Activated CD4-positive, alpha-beta T cell treated with anti-CD3 and anti-CD28 coated beads for 4 hours (primary cell): ENCODE results near the gene NUBPL.
"Not testable (repeated sequence)": the region's sequence is repeated elsewhere in the genome, so short reads cannot be mapped to it uniquely, and the experiment has no call there.

Source experiments
- DNase-seq, 2 donors: peaks; one replicate each; pipeline ENCODE4 v3.0.0-alpha.2; 2020

The NUBPL gene

DNA sequence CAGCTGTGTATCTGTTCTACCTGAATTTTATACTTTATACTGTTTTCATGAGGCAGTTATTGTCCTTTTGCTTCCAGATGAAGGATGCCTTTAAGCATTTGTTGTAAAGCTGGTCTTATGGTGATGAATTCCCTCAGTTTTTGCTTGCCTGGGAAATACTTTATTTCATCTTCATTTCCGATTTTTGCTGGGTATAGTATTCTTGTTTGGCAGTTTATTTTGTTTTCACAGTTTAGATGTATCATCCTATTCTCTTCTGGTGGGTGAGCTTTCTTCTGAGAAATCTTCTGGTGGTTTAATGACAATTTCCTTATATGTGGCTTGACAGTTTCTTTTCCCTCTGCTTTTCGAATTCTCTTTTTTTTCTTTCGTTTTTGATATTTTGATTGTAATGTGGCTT, 188.1 kb downstream of the NUBPL start:
- DNase-seq: no peak

DNA sequence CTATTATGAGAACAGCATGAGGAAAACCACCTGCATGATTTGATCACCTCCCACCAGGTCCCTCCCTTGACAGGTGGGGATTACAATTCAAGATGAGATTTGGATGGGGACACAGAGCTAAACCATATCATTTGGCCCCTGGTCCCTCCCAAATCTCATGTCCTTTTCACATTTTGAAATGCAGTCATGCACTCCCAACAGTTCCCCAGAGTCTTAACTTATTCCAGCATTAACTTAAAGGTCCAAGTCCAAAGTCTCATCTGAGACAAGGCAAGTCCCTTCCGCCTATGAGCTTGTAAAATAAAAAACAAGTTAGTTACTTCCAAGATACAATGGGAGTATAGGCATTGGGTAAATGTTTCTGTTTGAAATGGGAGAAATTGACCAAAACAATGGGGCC, 189.8 kb downstream of the NUBPL start:
- DNase-seq: not testable (repeated sequence)

DNA sequence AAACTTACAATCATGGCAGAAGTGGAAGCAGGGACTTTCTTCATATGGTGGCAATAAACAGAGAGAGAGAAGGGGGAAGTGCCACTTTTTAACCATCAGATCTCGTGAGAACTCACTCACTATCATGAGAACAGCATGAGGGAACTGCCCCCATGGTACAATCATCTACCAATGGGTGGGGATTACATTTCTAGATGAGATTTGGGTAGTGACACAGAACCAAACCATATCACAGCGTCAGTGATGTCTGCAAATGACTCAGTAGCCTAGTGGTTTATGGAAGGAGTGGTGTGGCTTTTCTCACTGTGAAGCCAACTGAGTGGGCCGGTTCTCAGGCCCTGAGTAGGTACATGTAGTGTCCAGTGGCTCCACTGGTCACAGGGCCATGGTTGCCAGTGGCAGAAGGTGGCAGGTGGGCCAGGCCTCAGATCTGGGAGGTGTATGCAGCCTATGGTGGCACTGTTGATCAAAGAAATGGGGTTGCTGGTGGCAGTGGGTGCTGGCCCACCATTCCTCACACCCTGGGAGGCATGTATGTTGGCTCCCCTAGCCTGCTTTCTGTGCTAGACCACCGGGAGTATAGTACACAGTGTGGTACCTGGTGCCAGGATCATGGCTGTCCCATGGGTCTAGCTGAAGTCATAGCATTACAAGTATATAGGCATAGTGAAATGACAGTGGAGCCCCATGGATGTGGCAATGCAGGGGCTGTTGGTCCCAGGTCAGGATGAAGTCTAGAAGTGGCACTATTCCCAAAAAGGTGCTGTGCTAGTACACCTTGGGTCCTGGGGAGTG, 191.9 kb downstream of the NUBPL start:
- no peak for DNase-seq

DNA sequence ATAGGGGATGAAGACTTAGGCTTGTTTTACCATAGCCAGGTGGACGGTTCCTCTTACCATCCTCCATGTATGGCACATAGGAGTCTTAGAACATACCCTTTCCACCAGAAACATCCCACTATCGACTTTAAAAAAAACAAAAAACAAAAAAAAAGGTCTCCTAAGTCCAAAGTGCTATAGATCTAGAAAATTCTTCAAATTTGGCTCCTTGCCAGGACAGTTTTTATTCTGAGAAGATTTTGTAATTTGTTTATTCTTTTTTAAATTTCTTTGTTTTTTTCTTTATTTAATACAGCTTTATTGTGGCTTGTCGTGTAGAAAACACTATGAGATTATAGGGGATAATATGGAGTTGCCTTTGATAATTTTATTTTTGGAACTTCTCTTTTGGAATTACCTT, 197.7 kb downstream of the NUBPL start:
- DNase-seq: no peak

DNA sequence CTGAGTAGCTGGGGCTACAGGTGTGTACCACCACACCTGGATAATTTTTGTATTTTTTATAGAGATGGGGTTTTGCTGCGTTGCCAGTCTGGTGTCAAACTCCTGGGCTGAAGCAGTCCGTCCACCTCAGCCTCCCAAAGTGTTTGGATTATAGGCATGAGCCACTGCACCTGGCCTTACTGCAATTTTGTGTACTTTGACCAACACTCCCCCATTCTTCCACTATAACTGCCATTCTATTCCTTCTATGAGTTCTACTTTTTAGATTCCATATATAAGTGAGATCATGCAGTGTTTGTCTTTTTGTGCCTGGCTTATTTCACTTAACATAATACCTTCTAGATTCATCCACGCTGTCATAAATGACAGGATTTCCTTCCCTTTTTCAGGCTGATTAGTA, 199.1 kb downstream of the NUBPL start:
- no peak for DNase-seq

DNA sequence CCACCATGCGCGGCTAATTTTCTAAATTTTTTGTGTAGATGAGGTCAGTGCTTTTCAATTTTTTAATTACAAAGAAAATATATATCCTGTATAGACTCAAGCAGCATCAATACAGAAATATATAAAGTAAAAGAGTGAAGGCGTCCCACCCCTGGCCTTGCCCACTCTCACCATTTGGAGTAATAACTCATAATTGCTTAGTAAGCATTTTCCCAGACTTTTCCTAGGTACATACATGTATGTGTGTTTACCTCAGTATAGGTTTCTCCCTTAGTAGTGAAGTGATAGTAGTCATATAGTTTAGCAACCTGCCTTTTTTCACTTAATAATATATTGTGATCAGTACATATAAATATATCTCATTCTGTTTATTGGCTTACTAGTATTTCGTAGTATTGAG, 200.1 kb downstream of the NUBPL start:
- DNase-seq: no peak

DNA sequence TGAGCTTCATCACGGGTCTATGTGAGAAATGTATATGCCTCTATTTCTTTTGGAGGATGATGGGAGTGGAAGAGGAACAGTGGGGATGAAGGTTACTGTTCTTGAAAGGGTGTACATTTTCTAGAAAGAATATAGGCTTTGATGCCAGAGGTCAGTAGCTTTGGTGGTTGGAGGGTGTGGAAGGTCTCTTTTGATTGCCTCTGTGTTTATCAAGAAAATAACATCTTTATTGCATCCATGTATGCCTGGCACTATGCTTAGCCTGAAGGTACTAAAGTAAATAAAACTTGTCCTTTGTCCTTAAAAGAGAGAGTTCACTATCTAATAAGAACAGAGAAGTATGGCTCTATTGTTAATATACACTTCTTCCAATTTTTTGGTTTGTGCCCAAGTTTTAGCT, 201.8 kb downstream of the NUBPL start:
- DNase-seq: no peak

DNA sequence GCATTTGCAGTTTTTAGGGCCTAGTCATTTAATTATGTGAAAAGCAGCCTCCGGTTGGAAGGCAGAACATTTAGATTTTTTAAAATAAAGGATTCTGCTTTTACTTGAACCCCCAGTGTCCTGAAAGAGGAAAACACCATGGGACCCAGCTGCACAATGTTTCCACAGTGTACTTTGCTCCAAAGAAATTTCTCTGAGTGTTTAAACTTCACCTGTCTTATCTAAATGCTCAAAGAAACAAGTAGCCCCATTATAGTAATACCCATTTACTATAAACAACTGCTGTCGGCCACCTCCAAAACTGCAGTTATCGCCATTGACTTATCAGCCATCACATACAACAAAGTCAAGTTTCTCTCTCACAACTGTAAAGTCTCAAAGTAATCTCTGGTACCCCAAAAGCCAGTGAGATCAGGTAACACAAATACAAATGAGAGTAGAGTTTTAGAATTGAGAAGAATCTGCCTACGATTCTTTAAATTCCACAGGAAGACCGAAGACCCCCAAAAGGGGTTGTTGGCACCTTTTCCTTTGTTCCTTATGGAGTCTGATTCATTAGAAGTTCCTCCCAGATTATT, 205.2 kb downstream of the NUBPL start:
- no peak for DNase-seq

DNA sequence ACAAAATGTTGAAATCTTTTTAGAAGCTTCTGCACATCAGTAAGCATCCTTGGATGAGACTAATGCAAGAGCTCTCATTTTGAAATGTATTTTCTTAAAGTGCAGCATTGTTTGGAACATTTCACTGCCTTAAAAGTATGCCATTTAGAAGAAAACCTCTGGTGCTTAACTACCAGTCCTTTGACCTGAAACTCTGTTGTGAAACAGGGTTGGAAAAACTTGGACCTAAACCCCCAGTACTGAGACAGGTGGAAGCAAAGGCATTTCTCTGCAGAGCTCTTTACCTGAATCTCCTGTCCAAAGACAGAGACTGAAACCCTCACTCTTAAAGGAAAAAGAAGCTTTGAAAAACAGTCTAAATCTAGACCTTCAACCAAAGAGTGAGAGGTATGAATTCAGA, 207.2 kb downstream of the NUBPL start:
- DNase-seq: no peak

DNA sequence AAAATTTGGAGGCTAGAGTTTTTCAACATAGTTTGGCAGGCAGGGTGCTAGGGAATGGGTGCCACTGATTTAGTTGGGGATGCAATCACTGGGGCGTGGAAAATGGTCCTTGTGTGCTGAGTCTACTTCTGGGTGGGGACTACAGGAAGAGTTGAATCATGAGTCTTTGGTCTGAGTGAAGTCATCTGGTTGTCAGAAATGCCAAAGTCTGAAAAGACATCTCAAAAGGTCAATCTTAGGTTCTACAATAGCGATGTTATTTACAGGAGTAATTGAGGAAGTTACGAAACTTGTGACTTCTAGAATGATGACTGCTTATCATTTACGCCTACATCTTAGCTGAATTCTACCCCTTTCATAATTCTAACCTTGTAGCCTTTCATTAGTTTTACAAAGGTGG, 209.1 kb downstream of the NUBPL start:
- no peak for DNase-seq

DNA sequence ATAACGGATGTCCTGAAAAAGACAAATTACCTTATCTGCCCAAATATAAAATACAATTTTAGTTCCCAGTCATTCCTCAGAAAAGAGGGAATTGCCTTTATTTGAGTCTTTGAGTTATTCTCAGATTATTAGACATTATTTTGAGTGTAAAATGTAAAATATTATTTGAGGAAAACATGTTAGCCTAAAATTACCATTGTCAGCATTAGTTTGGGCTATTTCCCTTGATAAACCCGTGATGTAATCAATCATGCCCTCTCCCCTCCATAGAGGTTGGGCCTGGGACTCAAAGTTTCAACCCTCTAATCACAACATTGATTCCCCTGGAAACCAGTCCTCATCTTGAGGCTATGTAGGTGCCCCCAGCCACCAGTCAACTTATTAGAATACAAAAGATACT, 213.4 kb downstream of the NUBPL start:
- DNase-seq: no peak

DNA sequence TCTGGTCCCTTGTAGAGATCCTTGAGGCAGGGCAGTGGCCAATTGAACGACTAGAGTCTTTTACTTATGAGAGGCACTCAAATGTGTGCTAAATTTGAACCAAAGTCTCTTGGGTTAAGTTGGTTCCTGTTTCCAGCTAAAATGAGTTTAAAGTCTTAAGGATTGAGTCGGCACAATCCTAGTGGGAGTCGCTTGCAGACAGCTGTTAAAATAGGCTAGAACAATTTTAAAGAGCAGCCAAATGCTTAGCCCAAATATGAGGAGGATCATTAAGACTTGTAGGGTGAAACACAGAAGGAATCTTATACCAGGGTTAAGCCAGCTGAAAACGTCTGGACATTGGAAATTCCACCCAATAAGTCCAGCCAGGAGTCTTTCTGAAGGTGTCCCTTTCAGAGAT, 216.1 kb downstream of the NUBPL start:
- no peak for DNase-seq

DNA sequence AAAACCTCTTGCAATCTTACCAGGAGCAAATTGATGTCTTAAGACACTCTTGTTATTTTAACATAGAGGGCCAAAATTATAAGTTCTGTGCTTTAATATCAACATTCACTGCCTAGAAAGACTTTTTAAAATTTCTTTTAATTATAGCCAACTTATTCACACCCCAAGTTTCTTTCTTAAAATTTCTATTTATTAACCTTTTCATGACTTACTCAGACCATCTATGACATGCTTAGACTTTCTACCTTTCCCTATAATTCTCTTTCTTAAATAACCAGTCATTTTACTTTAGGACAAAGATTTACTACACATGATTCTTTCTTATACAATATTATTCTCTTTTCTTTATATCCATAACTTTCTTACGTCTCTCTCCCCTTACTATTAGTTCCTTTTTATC, 220.4 kb downstream of the NUBPL start:
- DNase-seq: no peak

DNA sequence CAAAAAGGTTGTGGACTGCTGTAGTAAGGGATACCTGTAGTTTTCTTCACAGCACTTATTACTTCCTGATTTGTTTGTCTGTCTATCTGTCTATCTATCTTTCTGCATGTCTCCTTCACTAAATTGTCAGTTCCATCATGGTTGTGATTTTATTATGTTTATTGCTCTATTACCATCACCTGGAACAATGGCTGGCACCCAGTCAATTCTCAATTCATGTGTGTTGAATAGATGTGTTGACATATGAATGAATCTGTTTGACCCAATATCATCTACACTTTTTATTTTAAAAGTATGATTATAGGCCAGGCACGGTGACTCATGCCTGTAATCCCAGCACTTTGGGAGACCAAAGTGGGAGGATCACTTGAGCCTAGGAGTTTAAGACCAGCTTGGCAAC, 224.4 kb downstream of the NUBPL start:
- DNase-seq: no peak

DNA sequence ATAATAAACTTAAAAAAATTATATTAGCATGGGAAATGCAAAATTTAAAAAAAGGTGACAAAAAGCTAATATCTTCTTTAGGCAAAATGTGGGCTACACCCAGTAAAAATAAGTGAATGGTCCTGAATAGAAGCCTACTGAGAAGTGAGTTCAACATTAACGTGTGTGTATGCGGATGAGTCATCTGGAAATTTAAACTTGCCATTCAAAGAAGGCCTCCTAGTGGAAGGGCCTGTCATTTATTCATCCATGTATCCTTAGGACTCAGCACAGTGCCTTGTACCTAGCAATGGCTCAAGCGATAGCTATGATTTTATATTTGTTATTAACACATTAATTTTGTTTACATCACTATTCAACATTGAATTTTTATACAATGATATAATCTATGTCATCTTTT, 226.2 kb downstream of the NUBPL start:
- DNase-seq: no peak

DNA sequence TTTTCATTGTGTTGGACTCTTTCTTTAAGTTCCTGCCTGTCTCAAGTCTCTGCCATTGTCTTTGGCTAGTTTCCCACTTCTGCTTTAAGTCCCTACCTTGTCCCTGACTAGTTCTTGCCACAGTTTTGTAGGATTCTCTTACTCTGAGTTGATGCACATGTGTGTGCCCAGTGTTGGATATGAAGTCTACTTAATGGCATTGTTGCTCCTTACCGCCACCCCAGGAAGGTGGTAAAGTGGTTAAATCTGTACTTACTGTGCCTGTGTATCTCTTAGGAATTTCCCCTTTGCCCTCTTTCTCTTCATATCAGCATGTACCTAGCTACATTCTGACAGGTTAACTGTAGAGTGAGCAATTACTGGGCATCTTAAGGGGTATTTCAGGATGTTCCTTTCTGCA, 227.1 kb downstream of the NUBPL start:
- no peak for DNase-seq

DNA sequence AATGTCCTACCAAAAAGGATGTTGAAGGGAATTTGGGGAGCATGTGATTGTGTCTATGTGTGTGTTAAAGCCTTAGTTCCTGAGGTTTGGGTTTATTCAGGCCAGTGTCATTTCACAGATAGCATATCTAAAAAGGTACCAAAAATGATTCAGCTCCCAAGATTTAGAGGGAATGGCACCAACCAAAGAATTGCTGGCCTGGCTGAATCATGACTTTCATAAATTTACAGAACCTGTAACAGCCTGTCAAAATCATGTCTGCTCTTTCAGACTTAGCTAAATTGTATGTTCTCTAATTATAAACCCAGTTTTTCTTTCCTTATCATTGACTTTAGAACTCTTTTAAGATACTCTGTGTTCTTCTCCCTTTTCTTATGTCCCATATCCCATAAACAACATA, 231.5 kb downstream of the NUBPL start:
- no peak for DNase-seq

DNA sequence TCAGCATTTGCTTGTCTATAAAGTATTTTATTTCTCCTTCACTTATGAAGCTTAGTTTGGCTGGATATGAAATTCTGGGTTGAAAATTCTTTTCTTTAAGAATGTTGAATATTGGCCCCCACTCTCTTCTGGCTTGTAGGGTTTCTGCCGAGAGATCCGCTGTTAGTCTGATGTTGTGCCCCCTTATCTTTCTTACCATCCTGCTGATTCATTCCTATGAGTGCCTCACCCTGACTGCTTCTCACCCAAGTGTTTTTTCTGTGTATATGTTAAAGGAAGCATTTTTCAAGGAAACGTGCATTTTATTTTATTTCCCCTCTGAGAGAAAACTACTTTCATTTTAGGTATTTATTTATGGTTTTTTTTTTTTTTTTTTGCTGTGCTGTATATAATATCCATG, 236.7 kb downstream of the NUBPL start:
- DNase-seq: not testable (repeated sequence)

DNA sequence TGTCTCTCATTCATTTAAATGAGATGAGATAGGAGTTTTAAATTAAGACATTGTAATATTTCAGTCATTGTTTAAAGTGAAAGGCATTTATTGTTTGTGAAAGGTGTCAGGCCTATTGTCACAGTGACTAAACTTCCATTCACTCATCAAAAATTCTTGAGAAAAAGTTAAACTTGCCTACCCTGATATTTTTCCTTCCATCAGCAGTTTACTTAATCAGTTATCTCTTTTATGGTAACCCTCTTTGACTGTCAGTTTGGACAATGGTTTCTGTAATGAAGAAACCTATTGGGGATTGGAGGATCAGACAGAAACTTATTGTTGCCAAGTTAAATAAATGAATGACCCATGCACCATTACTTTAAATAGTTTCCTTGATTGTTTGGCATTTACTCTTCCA, 241.6 kb downstream of the NUBPL start:
- no peak for DNase-seq

DNA sequence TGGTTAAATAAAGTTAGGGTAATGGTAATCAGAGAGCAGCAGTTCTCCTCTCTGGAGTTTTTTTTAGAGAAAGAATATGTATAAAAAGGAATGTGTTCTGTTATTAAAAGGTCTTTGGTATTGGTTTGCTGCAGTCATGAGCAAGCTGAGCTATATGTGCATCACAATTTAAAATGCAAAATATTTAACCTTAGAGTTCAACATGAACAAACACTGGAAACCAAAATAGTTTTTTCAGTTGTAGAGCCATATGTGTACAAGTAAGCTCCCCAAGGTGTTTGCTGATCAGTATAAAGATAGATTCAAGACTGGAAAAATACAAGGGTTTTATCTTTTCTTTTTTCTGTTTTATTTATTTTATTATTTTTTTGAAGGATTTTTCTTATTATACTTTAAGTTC, 245.0 kb downstream of the NUBPL start:
- no peak for DNase-seq

DNA sequence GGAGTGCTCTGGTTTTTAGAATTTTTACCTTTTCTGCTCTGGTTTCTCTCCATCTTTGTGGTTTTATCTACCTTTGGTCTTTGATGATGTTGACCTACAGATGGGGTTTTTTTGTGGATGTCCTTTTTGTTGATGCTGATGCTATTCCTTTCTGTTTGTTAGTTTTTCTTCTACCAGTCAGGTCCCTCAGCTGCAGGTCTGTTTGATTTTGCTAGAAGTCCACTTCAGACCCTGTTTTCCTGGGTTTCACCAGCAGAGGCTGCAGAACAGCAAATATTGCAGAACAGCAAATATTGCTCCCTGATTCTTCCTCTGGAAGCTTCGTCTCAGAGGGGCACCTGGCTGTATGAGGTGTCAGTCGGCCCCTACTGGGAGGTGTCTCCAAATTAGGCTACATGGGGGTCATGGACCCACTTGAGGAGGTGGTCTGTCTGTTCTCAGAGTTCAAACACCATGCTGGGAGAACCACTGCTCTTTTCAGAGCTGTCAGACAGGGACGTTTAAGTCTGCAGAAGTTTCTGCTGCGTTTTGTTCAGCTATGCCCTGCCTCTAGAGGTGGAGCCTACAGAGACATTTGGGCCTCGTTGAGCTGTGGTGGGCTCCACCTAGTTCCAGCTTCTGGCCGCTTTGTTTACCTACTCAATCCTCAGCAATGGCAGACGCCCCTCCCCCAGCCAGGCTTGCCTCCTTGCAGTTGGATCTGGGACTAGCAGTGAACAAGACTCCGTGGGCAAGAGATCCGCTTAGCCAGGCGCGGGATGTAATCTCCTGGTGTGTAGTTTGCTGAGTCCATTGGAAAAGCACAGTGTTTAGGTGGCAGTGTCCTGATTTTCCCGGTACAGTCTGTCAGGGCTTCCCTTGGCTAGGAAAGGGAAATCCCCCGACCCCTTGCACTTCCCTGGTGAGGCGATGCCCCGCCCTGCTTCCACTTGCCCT, 250.8 kb downstream of the NUBPL start:
- not testable (repeated sequence) for DNase-seq

DNA sequence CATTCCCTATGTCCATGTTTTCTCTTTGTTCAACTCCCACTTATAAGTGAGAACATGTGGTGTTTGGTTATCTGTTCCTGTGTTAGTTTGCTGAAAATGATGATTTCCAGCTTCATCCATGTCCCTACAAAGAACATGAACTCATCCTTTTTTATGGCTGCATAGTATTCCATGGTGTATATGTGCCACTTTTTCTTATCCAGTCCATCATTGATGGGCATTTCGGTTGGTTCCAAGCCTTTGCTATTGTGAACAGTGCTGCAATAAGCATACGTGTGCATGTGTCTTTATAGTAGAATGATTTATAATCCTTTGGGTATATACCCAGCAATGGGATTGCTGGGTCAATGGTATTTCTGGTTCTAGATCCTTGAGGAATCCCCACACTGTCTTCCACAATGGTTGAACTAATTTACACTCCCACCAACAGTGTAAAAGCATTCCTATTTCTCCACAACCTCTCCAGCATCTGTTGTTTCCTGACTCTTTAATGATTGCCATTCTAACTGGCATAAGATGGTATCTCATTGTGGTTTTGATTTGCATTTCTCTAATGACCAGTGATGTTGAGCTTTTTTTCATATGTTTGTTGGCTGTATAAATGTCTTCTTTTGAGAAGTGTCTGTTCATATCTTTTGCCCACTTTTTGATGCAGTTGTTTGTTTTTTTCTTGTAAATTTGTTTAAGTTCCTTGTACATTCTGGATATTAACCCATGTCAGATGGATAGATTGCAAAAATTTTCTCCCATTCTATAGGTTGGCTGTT, 252.7 kb downstream of the NUBPL start:
- DNase-seq: not testable (repeated sequence)

DNA sequence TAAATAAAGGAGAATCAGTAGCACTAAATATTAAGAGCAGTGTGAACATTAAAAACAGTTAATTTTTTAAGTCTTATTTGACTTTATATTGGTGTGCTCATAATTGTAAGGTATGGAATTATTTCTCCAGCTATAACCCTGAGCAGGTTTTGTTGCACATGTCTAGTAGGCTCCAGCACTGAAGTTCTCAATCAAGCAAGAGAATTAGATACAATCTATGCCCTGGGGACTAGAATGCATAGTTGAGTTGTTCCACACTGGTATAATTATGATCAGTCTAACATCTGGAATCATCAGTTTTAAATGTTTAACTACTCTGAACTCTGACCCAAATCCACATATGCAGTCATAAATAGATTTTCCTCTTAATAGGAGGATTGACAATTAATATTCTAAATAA, 258.1 kb downstream of the NUBPL start:
- no peak for DNase-seq
